ENCODE measurements around the gene ADAM23. TPM values are rescaled to one million over a fixed set of nuclear protein-coding genes. Genes with fewer than 3 reads are reported as not detected.

ADAM23 gene
- total and polyA plus RNA-seq, 2 experiments from 2014 or later, result 2.8 to 3.3 TPM

- 67% methylated on average over 1 of the region's 1 CpG for WGBS (ENCODE audit: low lambda C conversion rate, missing lambda C conversion rate)
- no peak for TF ChIP-seq EZH2phosphoT487 (IDR thresholded peaks at IDR 0.05; ENCODE audit: low read depth, severe bottlenecking, unreplicated experiment)
- no peak for TF ChIP-seq EZH2 (IDR thresholded peaks at IDR 0.05; ENCODE audit: borderline replicate concordance)
- no peak for TF ChIP-seq CTCF (IDR thresholded peaks at IDR 0.05; ENCODE audit: poor library complexity)
Measured at GRCh38 chr2:206647985-206648384, 204.7 kb downstream of the ADAM23 start.

GRCh38 chr2:206657087-206657486 lies 213.8 kb downstream of the ADAM23 start:
- no peak for TF ChIP-seq EZH2phosphoT487 (IDR thresholded peaks at IDR 0.05; ENCODE audit: low read depth, severe bottlenecking, unreplicated experiment)
- TF ChIP-seq CTCF (IDR thresholded peaks at IDR 0.05; ENCODE audit: poor library complexity), result no peak
- no peak for TF ChIP-seq EZH2 (IDR thresholded peaks at IDR 0.05; ENCODE audit: borderline replicate concordance)
- no peak overlapping the region for H3K27ac ChIP-seq
- 95% methylated on average over 1 of the region's 1 CpG for WGBS (ENCODE audit: low lambda C conversion rate, missing lambda C conversion rate)

More at GRCh38 chr2:206647985-206648384, 204.7 kb downstream of the ADAM23 start:
- H3K4me2 ChIP-seq, result no peak overlapping the region
- H4K20me1 ChIP-seq (ENCODE audit: insufficient read depth, poor library complexity, severe bottlenecking), result no peaks in the 10 kb centered on the region
- H2AFZ ChIP-seq, result no peak overlapping the region
- no peaks in the 10 kb centered on the region for H3K79me2 ChIP-seq
- H3K27ac ChIP-seq, result no peak overlapping the region
- H3K9me3 ChIP-seq (ENCODE audit: low read depth), result no peaks in the 10 kb centered on the region
- H3K4me3 ChIP-seq, result no peak overlapping the region
- peaks cover 6% of the 10 kb centered on the region for H3K27me3 ChIP-seq
- no peaks in the 10 kb centered on the region for H3K9me2 ChIP-seq (replicated peaks; ENCODE audit: insufficient read depth)
- no peaks in the 10 kb centered on the region for H3K4me1 ChIP-seq (ENCODE audit: insufficient read depth)
- no peak for DNase-seq (ENCODE audit: low spot score)
- no peaks in the 10 kb centered on the region for H3K36me3 ChIP-seq (replicated peaks; ENCODE audit: insufficient read depth, low read depth)

GRCh38 chr2:206665251-206665650 lies 221.9 kb downstream of the ADAM23 start:
- Histone ChIP-seq H3K9me3 (ENCODE audit: low read depth) (no peaks in the 10 kb centered on the region), H3K27ac (no peak overlapping the region), H3K9me2 (replicated peaks; ENCODE audit: insufficient read depth) (no peaks in the 10 kb centered on the region), H4K20me1 (ENCODE audit: insufficient read depth, poor library complexity, severe bottlenecking) (no peaks in the 10 kb centered on the region), H3K4me1 (ENCODE audit: insufficient read depth) (no peaks in the 10 kb centered on the region), H3K27me3 (no peaks in the 10 kb centered on the region), H3K4me3 (no peak overlapping the region), H2AFZ (no peak overlapping the region), H3K36me3 (replicated peaks; ENCODE audit: insufficient read depth, low read depth) (no peaks in the 10 kb centered on the region), H3K4me2 (no peak overlapping the region), H3K79me2 (no peaks in the 10 kb centered on the region)
- DNase-seq (ENCODE audit: low spot score), result no peak
- WGBS (ENCODE audit: low lambda C conversion rate, missing lambda C conversion rate), result 80% methylated on average over 3 of the region's 3 CpGs
- TF ChIP-seq EZH2 (IDR thresholded peaks at IDR 0.05; ENCODE audit: borderline replicate concordance), result no peak
- TF ChIP-seq EZH2phosphoT487 (IDR thresholded peaks at IDR 0.05; ENCODE audit: low read depth, severe bottlenecking, unreplicated experiment), result no peak
- TF ChIP-seq CTCF (IDR thresholded peaks at IDR 0.05; ENCODE audit: poor library complexity), result no peak

More at GRCh38 chr2:206657087-206657486, 213.8 kb downstream of the ADAM23 start:
- Histone ChIP-seq H3K9me3 (ENCODE audit: low read depth) (no peaks in the 10 kb centered on the region), H3K9me2 (replicated peaks; ENCODE audit: insufficient read depth) (no peaks in the 10 kb centered on the region), H3K36me3 (replicated peaks; ENCODE audit: insufficient read depth, low read depth) (no peaks in the 10 kb centered on the region), H3K4me1 (ENCODE audit: insufficient read depth) (no peaks in the 10 kb centered on the region), H3K4me3 (no peak overlapping the region), H3K4me2 (no peak overlapping the region), H4K20me1 (ENCODE audit: insufficient read depth, poor library complexity, severe bottlenecking) (no peaks in the 10 kb centered on the region), H3K79me2 (no peaks in the 10 kb centered on the region), H2AFZ (no peak overlapping the region), H3K27me3 (no peaks in the 10 kb centered on the region)
- no peak for DNase-seq (ENCODE audit: low spot score)

Other genes starting within 250 kb of the ADAM23 start
- 10.8 and 14.0 TPM in 2 replicates for gene ZDBF2, start 168.9 kb upstream of the ADAM23 start, total RNA-seq
- 2.3 and 3.4 TPM in 2 replicates for gene ZDBF2, start 168.9 kb upstream of the ADAM23 start, polyA plus RNA-seq
- not detected in 2 replicates for gene FAM237A, start 199.0 kb downstream of the ADAM23 start, total RNA-seq
- not detected in 2 replicates for gene FAM237A, start 199.0 kb downstream of the ADAM23 start, polyA plus RNA-seq